GM21528 (cell line): Measurements from ENCODE around the gene ANGEL2.

ENCODE experiments used
- ATAC-seq: cut with Tn5 transposase; IDR thresholded peaks from one replicate; pipeline ENCODE4 v1.9.1; 2021; ENCODE audit warnings: mild to moderate bottlenecking, moderate library complexity; ENCODE audit not compliant: unreplicated experiment, low FRiP score

The ANGEL2 gene

GRCh38 chr1:212952641-212952976 is 63.1 kb downstream of the ANGEL2 start:
- no peak for ATAC-seq

- ATAC-seq: no peak
Observed at GRCh38 chr1:212951947-212952640, 63.6 kb downstream of the ANGEL2 start.

GRCh38 chr1:212951126-212951946 is 64.3 kb downstream of the ANGEL2 start:
- ATAC-seq: no peak

- ATAC-seq: peak; percentile 93
Observed at GRCh38 chr1:212950243-212951125, 65.2 kb downstream of the ANGEL2 start, which contains the start of gene VASH2. Gene VASH2 (plus strand): TSS chr1:212950541. CDS start chr1:212951543, 1,002 bp downstream.

GRCh38 chr1:212949771-212950170 is 65.9 kb downstream of the ANGEL2 start:
- no peak for ATAC-seq

- no peak for ATAC-seq
Observed at GRCh38 chr1:212946872-212947271, 68.8 kb downstream of the ANGEL2 start.

GRCh38 chr1:212945463-212946160 is 70.1 kb downstream of the ANGEL2 start:
- ATAC-seq: no peak

- no peak for ATAC-seq
Observed at GRCh38 chr1:212945056-212945455, 70.6 kb downstream of the ANGEL2 start.

- ATAC-seq: no peak
Observed at GRCh38 chr1:212944229-212944901, 71.3 kb downstream of the ANGEL2 start.

- ATAC-seq: no peak
Observed at GRCh38 chr1:212943393-212943710, 72.3 kb downstream of the ANGEL2 start.

GRCh38 chr1:212942679-212943392 is 72.8 kb downstream of the ANGEL2 start:
- no peak for ATAC-seq
